Subcutaneous adipose tissue (tissue), 4 donors: ENCODE results near the gene TCF3. TPM values are rescaled to one million over a fixed set of nuclear protein-coding genes. Genes with fewer than 3 reads are reported as not detected.

Experiments used
- CTCF ChIP-seq: fragments of 450-650 bp; IDR thresholded peaks from one replicate; pipeline ENCODE4 v1.5.1; 2016; ENCODE audit warnings: low read depth, mild to moderate bottlenecking, control low read depth, antibody characterized with exemption, moderate library complexity
- total RNA-seq, 4 donors: library from RNA; depleted of rRNA; stranded (reverse); fragments of >200 nt; gene quantifications; one replicate each; pipeline ENCODE4 v1.1.0, GENCODE V29; 2016

The TCF3 gene
- total RNA-seq, 4 donors from 2014 or later, result 13.0 to 34.8 (median 22.9) TPM

GRCh38 chr19:1626417-1627010 is 25.9 kb downstream of the TCF3 start:
- TF ChIP-seq CTCF, result no peak

- TF ChIP-seq CTCF, result no peak
Measured at GRCh38 chr19:1624458-1624857, 28.0 kb downstream of the TCF3 start.

GRCh38 chr19:1622541-1622940 is 29.9 kb downstream of the TCF3 start:
- TF ChIP-seq CTCF, result no peak

- TF ChIP-seq CTCF, result no peak
Measured at GRCh38 chr19:1622007-1622406, 30.4 kb downstream of the TCF3 start.

- TF ChIP-seq CTCF, result no peak
Measured at GRCh38 chr19:1621574-1621973, 30.8 kb downstream of the TCF3 start.

- TF ChIP-seq CTCF, result no peak
Measured at GRCh38 chr19:1621021-1621420, 31.4 kb downstream of the TCF3 start.

GRCh38 chr19:1620502-1620901 is 31.9 kb downstream of the TCF3 start:
- no peak for TF ChIP-seq CTCF

GRCh38 chr19:1619703-1620102 is 32.7 kb downstream of the TCF3 start:
- TF ChIP-seq CTCF, result no peak
